Gastroesophageal sphincter (tissue), 4 donors: ENCODE data around the gene SOX8. TPM values are rescaled to one million over a fixed set of nuclear protein-coding genes. Genes with fewer than 3 reads are reported as not detected.
A peak's percentile ranks its signal among the peaks of the same experiment; 100 is the strongest.

Source experiments
- ATAC-seq: fragments of 150-250 bp; one replicate; pipeline ENCODE4 v1.9.1; 2016; ENCODE audit warnings: mild to moderate bottlenecking, moderate library complexity
- H3K27ac ChIP-seq, 4 donors: fragments of 200-600 bp; sonication (generic) in 3 of 4; 1 replicate in 3 of 4; 2 replicates in 1 of 4; pipeline ENCODE4 v1.5.1; 2016 to 2019
- H3K27me3 ChIP-seq: fragments of 200-600 bp; sonication (generic); one replicate; pipeline ENCODE4 v1.5.1; 2019
- H3K36me3 ChIP-seq, 2 donors: fragments of 200-600 bp; sonication (generic); one replicate each; pipeline ENCODE4 v1.5.1; 2019; ENCODE audit warnings: control low read depth in 1 of 2
- H3K4me1 ChIP-seq, 3 donors: fragments of 200-600 bp; sonication (generic); 1 replicate in 2 of 3; 2 replicates in 1 of 3; pipeline ENCODE4 v1.5.1; 2016 to 2019; ENCODE audit warnings: control low read depth in 2 of 3
- H3K4me3 ChIP-seq, 2 donors: fragments of 200-600 bp; sonication (generic); one replicate each; pipeline ENCODE4 v1.5.1; 2019; ENCODE audit warnings: mild to moderate bottlenecking in 1 of 2, moderate library complexity in 1 of 2
- H3K9me3 ChIP-seq, 3 donors: fragments of 200-600 bp; sonication (generic); one replicate each; pipeline ENCODE4 v1.5.1; 2017 to 2019; ENCODE audit warnings: control low read depth in 2 of 3
- EP300 ChIP-seq: sonication (generic); formaldehyde crosslinking; IDR thresholded peaks from one replicate; pipeline ENCODE4 v1.6.1; 2017; ENCODE audit warnings: antibody characterized with exemption, mild to moderate bottlenecking
- POLR2A ChIP-seq, 2 donors: fragments of 450-650 bp; IDR thresholded peaks; one replicate each; pipeline ENCODE4 v1.6.1; 2017; ENCODE audit warnings: antibody characterized with exemption in 2 of 2, mild to moderate bottlenecking in 2 of 2, moderate library complexity in 1 of 2
- POLR2AphosphoS5 ChIP-seq: sonication (generic); formaldehyde crosslinking; IDR thresholded peaks from one replicate; pipeline ENCODE4 v1.6.1; 2017; ENCODE audit warnings: antibody characterized with exemption
- WGBS, 2 donors: methylation state at CpG; one replicate each; pipeline ENCODE4 v1.1.5; 2018; ENCODE audit warnings: low coverage in 1 of 2; 5-methylcytosine and 5-hydroxymethylcytosine counted together
- total RNA-seq, 4 donors: library from RNA; depleted of rRNA; stranded (reverse); fragments of >200 nt; gene quantifications; one replicate each; pipeline ENCODE4 v1.1.0, GENCODE V29; 2016
- TF ChIP-seq, protein P1 (sequence below), 4 experiments: fragments of 200-600 bp in 2 of 4; fragments of 450-650 bp in 2 of 4; sonication (generic) in 1 of 4; IDR thresholded peaks; one replicate each; pipeline ENCODE4 v1.5.1; 2017 to 2019; ENCODE audit warnings: antibody characterized with exemption in 4 of 4, mild to moderate bottlenecking in 2 of 4, moderate library complexity in 2 of 4

The SOX8 gene
- total RNA-seq, 4 donors from 2014 or later = 2.0 to 4.5 (median 3.6) TPM

DNA sequence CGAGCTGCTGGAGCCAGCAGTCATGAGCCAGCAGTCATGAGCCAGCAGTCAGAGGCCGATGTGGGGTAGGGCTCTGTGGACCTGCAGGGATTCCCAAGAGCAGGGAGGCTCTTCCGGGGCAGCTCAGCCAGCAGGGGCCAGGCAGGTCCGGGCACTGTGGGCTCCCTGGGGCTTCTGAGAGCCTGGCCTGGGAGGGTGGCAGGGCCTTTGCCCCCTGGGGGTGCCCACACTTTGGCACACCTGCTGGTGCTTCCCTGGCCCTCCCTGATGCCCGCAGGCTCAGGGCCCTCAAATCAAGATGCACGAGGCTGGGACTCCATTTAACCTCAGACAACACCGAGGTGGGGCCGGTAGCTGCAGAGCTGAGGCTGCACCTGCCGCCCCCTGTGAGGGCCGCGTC lies 18.1 kb downstream of the SOX8 start:
- TF ChIP-seq EP300 (no peak), POLR2A (IDR thresholded peaks at IDR 0.05) (no peak), POLR2AphosphoS5 (no peak)
- TF ChIP-seq, protein P1, sequence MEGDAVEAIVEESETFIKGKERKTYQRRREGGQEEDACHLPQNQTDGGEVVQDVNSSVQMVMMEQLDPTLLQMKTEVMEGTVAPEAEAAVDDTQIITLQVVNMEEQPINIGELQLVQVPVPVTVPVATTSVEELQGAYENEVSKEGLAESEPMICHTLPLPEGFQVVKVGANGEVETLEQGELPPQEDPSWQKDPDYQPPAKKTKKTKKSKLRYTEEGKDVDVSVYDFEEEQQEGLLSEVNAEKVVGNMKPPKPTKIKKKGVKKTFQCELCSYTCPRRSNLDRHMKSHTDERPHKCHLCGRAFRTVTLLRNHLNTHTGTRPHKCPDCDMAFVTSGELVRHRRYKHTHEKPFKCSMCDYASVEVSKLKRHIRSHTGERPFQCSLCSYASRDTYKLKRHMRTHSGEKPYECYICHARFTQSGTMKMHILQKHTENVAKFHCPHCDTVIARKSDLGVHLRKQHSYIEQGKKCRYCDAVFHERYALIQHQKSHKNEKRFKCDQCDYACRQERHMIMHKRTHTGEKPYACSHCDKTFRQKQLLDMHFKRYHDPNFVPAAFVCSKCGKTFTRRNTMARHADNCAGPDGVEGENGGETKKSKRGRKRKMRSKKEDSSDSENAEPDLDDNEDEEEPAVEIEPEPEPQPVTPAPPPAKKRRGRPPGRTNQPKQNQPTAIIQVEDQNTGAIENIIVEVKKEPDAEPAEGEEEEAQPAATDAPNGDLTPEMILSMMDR (IDR thresholded peaks at IDR 0.05) = no peak
- peaks cover 0 to 9% (median 3%) of the 10 kb centered on the region in 3 donors for H3K4me1 ChIP-seq
- H3K27me3 ChIP-seq = peaks cover 81% of the 10 kb centered on the region
- no peak overlapping the region for H3K27ac ChIP-seq
- WGBS, 2 donors = 40% methylated on average over 1 of the region's 11 CpGs; no CpG with 5 or more reads in 1 of the 2 donors
- no peak for ATAC-seq
- no peaks in the 10 kb centered on the region for H3K36me3 ChIP-seq
- H3K4me3 ChIP-seq = no peak overlapping the region
- H3K9me3 ChIP-seq = peaks cover 0 to 25% (median 0%) of the 10 kb centered on the region in 3 donors

DNA sequence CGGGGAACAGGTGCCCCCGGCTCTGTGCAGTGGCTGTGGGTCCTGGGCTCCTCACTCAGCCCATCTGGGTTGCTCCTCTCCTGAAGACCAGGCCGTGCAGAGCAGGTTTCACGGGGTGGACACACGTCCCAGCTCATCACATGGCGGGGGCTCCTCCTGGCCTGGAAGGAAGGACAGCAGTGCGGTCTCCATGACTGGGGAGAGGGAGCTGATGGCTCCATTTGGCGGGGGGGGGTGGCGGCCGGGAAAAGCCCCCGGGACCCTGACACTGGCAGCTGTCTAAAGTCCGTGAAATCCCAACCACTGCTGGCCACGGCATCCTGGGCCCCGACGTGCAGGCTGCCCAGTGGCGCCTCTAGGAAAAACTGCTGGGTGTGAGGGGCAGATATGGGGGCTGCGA lies 19.0 kb downstream of the SOX8 start:
- Histone ChIP-seq H3K9me3 (peaks cover 0 to 16% (median 0%) of the 10 kb centered on the region in 3 donors), H3K36me3 (no peaks in the 10 kb centered on the region), H3K27ac (no peak overlapping the region), H3K4me1 (peaks cover 0 to 9% (median 3%) of the 10 kb centered on the region in 3 donors), H3K4me3 (no peak overlapping the region), H3K27me3 (peaks cover 71% of the 10 kb centered on the region)
- TF ChIP-seq EP300 (no peak), POLR2AphosphoS5 (no peak), POLR2A (IDR thresholded peaks at IDR 0.05) (no peak)
- TF ChIP-seq, protein P1 (IDR thresholded peaks at IDR 0.05) = no peak
- whole genome bisulfite sequencing, 2 donors = no CpG with 5 or more reads among the region's 17 CpGs
- no peak for ATAC-seq

DNA sequence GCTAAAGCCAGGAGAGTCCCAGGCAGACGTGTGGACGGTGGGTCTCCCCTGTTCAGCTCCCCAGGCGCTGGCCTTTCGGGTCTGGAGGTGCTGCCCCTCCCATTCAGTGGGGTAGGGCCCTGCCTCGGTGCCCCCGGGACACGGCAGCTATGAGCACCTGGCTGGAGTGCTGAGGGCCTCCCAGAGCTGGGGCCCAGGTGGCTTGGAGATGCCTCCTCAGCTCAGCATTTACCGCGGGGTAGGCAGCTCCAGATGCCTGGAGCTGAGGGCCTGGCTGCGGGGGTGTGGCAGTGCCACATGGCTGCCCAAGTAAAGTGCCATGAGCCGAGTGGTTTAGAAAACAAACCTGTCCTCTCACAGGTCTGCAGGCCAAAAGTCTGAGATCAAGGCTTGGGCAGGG lies 19.5 kb downstream of the SOX8 start:
- H3K9me3 ChIP-seq = peaks cover 0 to 11% (median 0%) of the 10 kb centered on the region in 3 donors
- ATAC-seq = no peak
- H3K36me3 ChIP-seq = no peaks in the 10 kb centered on the region
- no CpG with 5 or more reads among the region's 11 CpGs for WGBS, 2 donors
- H3K4me1 ChIP-seq = peaks cover 0 to 9% (median 3%) of the 10 kb centered on the region in 3 donors
- H3K27ac ChIP-seq = no peak overlapping the region
- TF ChIP-seq, protein P1 (IDR thresholded peaks at IDR 0.05) = no peak
- TF ChIP-seq POLR2A (IDR thresholded peaks at IDR 0.05) = no peak
- no peak for TF ChIP-seq EP300
- TF ChIP-seq POLR2AphosphoS5 = no peak
- H3K4me3 ChIP-seq = no peak overlapping the region
- peaks cover 67% of the 10 kb centered on the region for H3K27me3 ChIP-seq

DNA sequence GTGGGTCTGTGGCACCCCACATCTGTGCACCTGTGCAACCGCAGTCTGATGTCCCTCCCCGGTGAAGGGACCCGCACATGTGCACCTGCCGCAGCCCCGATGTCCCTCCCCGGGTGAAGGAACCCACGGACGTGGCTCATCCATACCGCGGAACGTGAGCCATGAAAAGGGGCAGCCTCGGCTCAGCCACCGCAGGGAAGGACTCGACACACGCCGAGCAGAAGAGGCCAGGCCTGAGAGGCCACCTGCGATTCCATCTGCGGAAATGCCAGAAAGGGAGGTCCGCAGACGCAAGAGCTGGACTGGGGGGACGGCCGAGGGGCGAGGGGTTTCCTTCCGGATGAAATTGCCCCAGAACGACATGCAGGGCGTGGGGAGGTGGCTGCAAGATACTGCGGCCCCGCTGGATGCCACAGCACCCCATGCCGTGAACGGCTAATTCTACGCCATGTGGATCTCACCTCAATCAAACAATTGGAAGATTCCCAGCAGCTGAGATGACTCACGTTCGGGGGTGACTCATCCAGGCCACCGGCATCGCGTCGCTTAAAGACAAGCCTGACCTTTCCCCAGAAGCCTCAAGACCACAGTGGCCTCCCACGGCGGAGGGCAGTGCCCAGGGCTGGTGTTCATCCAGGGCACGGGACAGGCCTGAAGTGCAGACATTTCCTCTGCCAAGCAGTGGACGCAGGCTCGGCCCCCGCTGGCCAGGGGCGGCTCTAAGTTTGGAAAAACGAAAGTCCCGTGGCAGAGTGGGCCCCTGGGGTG lies 21.0 kb downstream of the SOX8 start:
- TF ChIP-seq POLR2A (IDR thresholded peaks at IDR 0.05) (no peak), POLR2AphosphoS5 (peak; percentile 55), EP300 (no peak)
- TF ChIP-seq, protein P1 (IDR thresholded peaks at IDR 0.05) = no peak
- Histone ChIP-seq H3K9me3 (no peaks in the 10 kb centered on the region), H3K4me1 (peaks cover 0 to 9% (median 3%) of the 10 kb centered on the region in 3 donors), H3K27me3 (peaks cover 62% of the 10 kb centered on the region), H3K36me3 (no peaks in the 10 kb centered on the region), H3K4me3 (no peak overlapping the region), H3K27ac (no peak overlapping the region)
- peak; percentile 57 for ATAC-seq
- WGBS, 2 donors = 55% methylated on average over 8 of the region's 46 CpGs; no CpG with 5 or more reads in 1 of the 2 donors
